PC-3 (cell line): ENCODE data around the gene RHBG. TPM values are rescaled to one million over a fixed set of nuclear protein-coding genes. Genes with fewer than 3 reads are reported as not detected.

Experiments used
- ATAC-seq: fragments of 200-7000 bp; cut with Tn5 transposase; 2 replicates; pipeline ENCODE4 v1.9.1; 2020; ENCODE audit warnings: mild to moderate bottlenecking, moderate library complexity
- BruUV-seq: library from RNA; stranded (reverse); fragments of 400-500 nt; replicated peaks from 2 replicates; lab custom pipeline; 2021; lab: Mats Ljungman, UMichigan
- CTCF ChIA-PET: fragments of 300-600 bp; sonication (Branson Sonifier 250); formaldehyde crosslinking; loops from one replicate; lab custom pipeline; 2022; ENCODE audit warnings: antibody characterized with exemption; lab: Charles Lee
- POLR2A ChIA-PET: fragments of 300-600 bp; sonication (Branson Sonifier 250); formaldehyde crosslinking; loops from one replicate; lab custom pipeline; 2022; ENCODE audit warnings: antibody characterized with exemption; ENCODE audit not compliant: unreplicated experiment; lab: Charles Lee
- DNase-seq: peaks from one replicate; pipeline ENCODE4 v3.0.0-alpha.2; 2015
- H2AFZ ChIP-seq: fragments of 300-600 bp; sonication (generic); 2 replicates; pipeline ENCODE4 v1.6.0; 2016; ENCODE audit warnings: antibody characterized with exemption, low read length
- H3F3A ChIP-seq: fragments of 300-600 bp; sonication (generic); one replicate; pipeline ENCODE4 v1.6.0; 2017; ENCODE audit warnings: antibody characterized with exemption, low read length, control low read depth, mild to moderate bottlenecking; ENCODE audit not compliant: unreplicated experiment
- H3K27ac ChIP-seq: fragments of 300-600 bp; sonication (generic); 2 replicates; pipeline ENCODE4 v1.5.1; 2016; ENCODE audit warnings: mild to moderate bottlenecking, low read length
- H3K27me3 ChIP-seq: fragments of 300-600 bp; sonication (generic); 2 replicates; pipeline ENCODE4 v1.6.1; 2016; ENCODE audit warnings: low read length, mixed read lengths
- H3K36me3 ChIP-seq: fragments of 300-600 bp; sonication (generic); 2 replicates; pipeline ENCODE4 v1.6.1; 2016; ENCODE audit warnings: low read depth, mixed run types, low read length, mixed read lengths
- H3K4me1 ChIP-seq: fragments of 300-600 bp; sonication (generic); 2 replicates; pipeline ENCODE4 v1.5.1; 2016; ENCODE audit warnings: low read length; ENCODE audit not compliant: insufficient read depth
- H3K4me2 ChIP-seq: fragments of 300-600 bp; sonication (generic); 2 replicates; pipeline ENCODE4 v1.6.0; 2016; ENCODE audit warnings: low read length
- H3K4me3 ChIP-seq: fragments of 300-600 bp; sonication (generic); 2 replicates; pipeline ENCODE4 v1.5.1; 2016; ENCODE audit warnings: mild to moderate bottlenecking, low read length, mixed read lengths
- H3K79me2 ChIP-seq: fragments of 300-600 bp; sonication (generic); 2 replicates; pipeline ENCODE4 v1.6.1; 2017; ENCODE audit warnings: low read length, mixed read lengths
- H3K9ac ChIP-seq: fragments of 300-600 bp; sonication (generic); 2 replicates; pipeline ENCODE4 v1.6.0; 2016; ENCODE audit warnings: mild to moderate bottlenecking, low read length
- H3K9me2 ChIP-seq: fragments of 300-600 bp; sonication (generic); replicated peaks from 2 replicates; pipeline ENCODE4 v1.6.1; 2016; ENCODE audit warnings: mixed run types, low read length, mixed read lengths
- H3K9me3 ChIP-seq: fragments of 300-600 bp; sonication (generic); 2 replicates; pipeline ENCODE4 v1.6.1; 2016; ENCODE audit warnings: low read length, mixed read lengths
- H4K20me1 ChIP-seq: fragments of 300-600 bp; sonication (generic); 2 replicates; pipeline ENCODE4 v1.6.1; 2016; ENCODE audit warnings: low read length, mixed read lengths
- CTCF ChIP-seq: fragments of 300-600 bp; sonication (generic); conservative IDR thresholded peaks from 2 replicates; pipeline ENCODE4 v1.5.1; 2017; ENCODE audit warnings: antibody characterized with exemption, low read depth, mild to moderate bottlenecking, low read length
- EZH2 ChIP-seq: fragments of 300-600 bp; sonication (generic); IDR thresholded peaks from one replicate; pipeline ENCODE4 v1.6.1; 2017; ENCODE audit warnings: antibody characterized with exemption, mild to moderate bottlenecking, low read length; ENCODE audit not compliant: unreplicated experiment
- EZH2phosphoT487 ChIP-seq: fragments of 300-600 bp; sonication (generic); IDR thresholded peaks from 2 replicates; pipeline ENCODE4 v1.6.1; 2018; ENCODE audit warnings: mild to moderate bottlenecking, antibody characterized with exemption, low read length, borderline replicate concordance
- intact Hi-C: fragments of 100-400 bp; cut with micrococcal nuclease; formaldehyde crosslinking; loops from 2 replicates; pipeline ENCODE4 v1.9.0; 2023
- total RNA-seq: library from RNA; depleted of rRNA; stranded (reverse); fragments of >200 nt; gene quantifications from 2 replicates; pipeline ENCODE4 v1.2.3, GENCODE V29; 2014

RHBG gene
- total RNA-seq, 1 experiment from 2014 or later, result 0.26 TPM

- Histone ChIP-seq H3K4me3 (peak overlapping the region; percentile 98), H4K20me1 (peaks cover 37% of the 10 kb centered on the region), H3F3A (no peaks in the 10 kb centered on the region), H3K4me1 (peaks cover 13% of the 10 kb centered on the region), H3K9me2 (no peaks in the 10 kb centered on the region), H3K27me3 (no peaks in the 10 kb centered on the region), H2AFZ (peak overlapping the region; percentile 52), H3K27ac (peak overlapping the region; percentile 41), H3K9ac (peak overlapping the region; percentile 94), H3K4me2 (peak overlapping the region; percentile 94), H3K9me3 (no peaks in the 10 kb centered on the region), H3K36me3 (peaks cover 33% of the 10 kb centered on the region), H3K79me2 (peaks cover 56% of the 10 kb centered on the region)
- TF ChIP-seq CTCF, result no peak
- TF ChIP-seq EZH2phosphoT487, result no peak
- no peak for TF ChIP-seq EZH2
- peak; percentile 20 for DNase-seq
- CTCF ChIA-PET, result no interaction called here
- no peak for ATAC-seq
- POLR2A ChIA-PET, result no interaction called here
- BruUV-seq, result TSS peak; percentile 38
- intact Hi-C loops, result no loop called here
Measured at GRCh38 chr1:156337052-156337887, 31.7 kb upstream of the RHBG start.

- BruUV-seq, result no TSS peak
- ChIA-PET POLR2A (interaction anchor here (0.6 kb wide), 1 partner anchor 377 kb away, joined by 3 read pairs; no protein-coding TSS in a partner anchor), CTCF (no interaction called here)
- H3K4me3 ChIP-seq, result peak overlapping the region; percentile 98
- peaks cover 50% of the 10 kb centered on the region for H3K79me2 ChIP-seq
- H3K27me3 ChIP-seq, result no peaks in the 10 kb centered on the region
- TF ChIP-seq EZH2phosphoT487, result no peak
- no peak for TF ChIP-seq EZH2
- TF ChIP-seq CTCF, result no peak
- H3K36me3 ChIP-seq, result peaks cover 27% of the 10 kb centered on the region
- H3K27ac ChIP-seq, result peak overlapping the region; percentile 41
- no peaks in the 10 kb centered on the region for H3K9me2 ChIP-seq
- H2AFZ ChIP-seq, result peak overlapping the region; percentile 52
- H4K20me1 ChIP-seq, result peaks cover 32% of the 10 kb centered on the region
- peaks cover 13% of the 10 kb centered on the region for H3K4me1 ChIP-seq
- intact Hi-C loops, result no loop called here
- no peaks in the 10 kb centered on the region for H3K9me3 ChIP-seq
- peak overlapping the region; percentile 94 for H3K9ac ChIP-seq
- H3F3A ChIP-seq, result no peaks in the 10 kb centered on the region
- peak overlapping the region; percentile 94 for H3K4me2 ChIP-seq
- ATAC-seq (peak; percentile 0; the same call in 1 of the 2 replicates), DNase-seq (no peak)
Measured at GRCh38 chr1:156337888-156338179, 31.2 kb upstream of the RHBG start.
